HG03520 (cell line): ENCODE results near the gene NARF.
A peak's percentile ranks its signal among the peaks of the same experiment; 100 is the strongest.

ENCODE experiments used
- ATAC-seq: cut with Tn5 transposase; IDR thresholded peaks from one replicate; pipeline ENCODE4 v1.9.1; 2021; ENCODE audit warnings: mild to moderate bottlenecking, moderate library complexity; ENCODE audit not compliant: unreplicated experiment

NARF gene

DNA sequence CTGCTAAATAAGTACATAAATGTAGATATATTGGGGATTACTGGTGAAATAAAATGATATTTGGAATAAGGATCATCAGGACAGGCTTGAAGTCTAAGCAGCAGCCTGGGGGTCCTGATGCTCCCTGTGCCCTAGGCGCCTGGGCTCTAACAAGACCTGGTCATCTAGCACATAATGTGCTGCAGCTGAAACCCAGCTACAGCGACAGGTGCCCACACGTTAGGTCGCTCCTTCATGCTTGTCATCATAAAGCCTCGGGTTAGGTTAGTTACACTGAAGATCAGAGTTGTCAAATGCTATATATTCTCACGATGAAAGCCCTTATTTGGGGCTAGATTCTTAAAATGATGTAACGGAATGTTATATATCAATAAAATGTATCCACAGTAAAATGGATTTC is 11.5 kb downstream of the NARF start:
- no peak for ATAC-seq

DNA sequence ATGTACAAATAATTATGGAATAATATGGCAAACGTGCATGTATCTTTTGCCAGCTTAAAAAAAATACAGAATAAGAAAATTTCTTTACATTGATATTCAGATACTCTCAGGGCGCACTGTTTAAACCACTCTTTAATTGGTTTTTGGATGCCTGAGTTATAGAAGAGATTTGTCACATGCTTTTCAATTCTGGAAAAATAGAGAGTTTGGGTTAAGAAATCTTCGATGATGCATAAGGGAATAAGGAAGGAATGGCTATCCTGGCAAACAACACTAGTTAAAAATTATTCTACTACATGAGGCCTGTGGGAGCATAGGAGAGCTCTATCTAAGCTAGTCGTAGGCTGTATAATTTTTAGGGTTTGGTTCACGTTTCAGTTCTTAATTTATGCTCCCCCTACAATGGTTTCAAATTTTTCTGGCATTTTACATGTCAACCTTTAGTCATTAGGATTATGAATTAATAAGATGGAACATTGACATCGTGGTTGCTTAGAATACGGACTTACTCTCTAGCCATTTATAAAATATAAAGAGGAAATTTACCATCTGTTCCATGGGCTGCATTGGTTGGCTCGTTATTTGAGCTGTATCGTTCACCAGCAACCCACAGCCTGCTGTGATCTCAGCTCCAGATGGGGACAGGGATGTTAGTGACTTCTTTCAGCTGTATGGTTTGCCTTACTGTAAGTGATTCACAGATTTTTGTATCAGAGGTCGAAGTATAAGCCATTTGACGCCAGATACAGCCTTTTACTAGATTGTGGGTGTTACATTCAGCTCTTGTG is 15.9 kb downstream of the NARF start:
- no peak for ATAC-seq

DNA sequence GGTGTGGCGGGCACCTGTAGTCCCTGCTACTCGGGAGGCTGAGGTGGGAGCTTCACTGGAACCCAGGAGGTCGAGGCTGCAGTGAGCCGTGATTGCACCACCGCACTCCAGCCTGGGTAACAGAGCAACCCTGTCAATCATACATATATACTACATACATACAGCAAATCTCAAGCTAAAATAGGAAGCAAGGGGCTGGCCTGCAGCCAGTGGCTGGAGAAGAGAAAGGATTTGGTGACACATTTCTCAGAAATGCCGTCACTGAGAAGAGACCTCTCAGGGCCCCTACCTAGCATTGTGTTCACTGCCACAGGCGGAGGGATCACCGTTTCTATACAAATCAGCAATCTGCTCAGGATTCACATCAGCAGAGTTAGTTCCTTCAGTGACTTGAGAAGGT is 16.9 kb downstream of the NARF start:
- no peak for ATAC-seq

DNA sequence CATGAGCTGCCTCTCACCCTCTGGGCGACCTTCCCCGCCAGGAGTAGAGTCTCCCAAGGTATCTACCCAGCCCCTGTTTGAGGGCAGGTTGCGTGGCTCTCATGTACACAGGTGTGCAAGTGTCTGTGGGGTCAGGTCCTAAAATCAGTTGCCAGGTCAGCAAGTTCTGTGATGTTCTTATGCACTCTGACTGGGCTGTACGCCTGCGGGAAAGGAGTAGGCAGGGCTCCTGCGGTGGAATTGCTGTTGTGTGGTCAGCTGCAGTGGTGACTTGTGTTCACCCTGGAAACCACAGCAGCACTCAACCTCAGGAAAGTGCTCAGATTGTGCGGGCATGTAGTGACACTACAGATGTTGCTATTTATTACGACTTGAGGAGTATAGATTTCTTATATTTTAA is 19.4 kb downstream of the NARF start:
- ATAC-seq: no peak

DNA sequence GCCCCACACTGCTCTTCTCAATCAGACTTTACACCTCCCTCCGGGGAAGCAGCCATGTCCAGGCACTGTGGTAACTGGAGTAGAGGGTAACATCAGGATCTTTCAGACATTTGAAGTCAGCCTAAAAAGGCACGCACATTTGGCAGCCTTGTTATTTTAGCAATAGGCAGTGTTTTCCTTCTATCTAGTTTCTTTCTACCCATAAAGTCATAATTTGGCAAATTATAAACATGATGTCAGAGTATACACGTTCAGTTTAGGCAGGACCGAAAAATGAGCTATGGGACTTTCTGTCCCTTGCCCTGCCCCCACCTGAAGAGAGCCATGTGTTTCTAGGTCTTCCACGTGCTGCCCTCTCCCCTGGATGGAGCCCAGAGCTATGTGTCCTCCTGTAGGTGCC is 21.1 kb downstream of the NARF start:
- ATAC-seq: no peak

DNA sequence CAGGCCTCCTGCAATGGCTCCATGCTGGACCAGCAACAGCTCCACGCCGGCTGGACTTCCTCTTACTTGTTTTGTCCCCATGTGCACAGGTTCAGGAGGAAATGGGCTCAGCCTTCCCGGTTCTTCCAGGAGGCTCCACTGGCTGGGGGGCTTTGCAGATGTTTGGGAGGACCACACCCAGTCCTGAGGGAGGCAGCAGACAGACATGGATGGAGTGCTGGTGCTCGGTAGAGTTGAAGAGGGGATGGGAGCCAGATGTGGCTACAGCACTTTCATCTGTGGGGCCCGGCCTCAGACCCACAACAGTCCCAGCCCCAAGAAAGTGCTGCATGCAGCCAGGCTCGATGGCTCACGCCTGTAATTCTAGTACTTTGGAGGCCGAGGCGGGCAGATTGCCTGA is 21.8 kb downstream of the NARF start:
- no peak for ATAC-seq

DNA sequence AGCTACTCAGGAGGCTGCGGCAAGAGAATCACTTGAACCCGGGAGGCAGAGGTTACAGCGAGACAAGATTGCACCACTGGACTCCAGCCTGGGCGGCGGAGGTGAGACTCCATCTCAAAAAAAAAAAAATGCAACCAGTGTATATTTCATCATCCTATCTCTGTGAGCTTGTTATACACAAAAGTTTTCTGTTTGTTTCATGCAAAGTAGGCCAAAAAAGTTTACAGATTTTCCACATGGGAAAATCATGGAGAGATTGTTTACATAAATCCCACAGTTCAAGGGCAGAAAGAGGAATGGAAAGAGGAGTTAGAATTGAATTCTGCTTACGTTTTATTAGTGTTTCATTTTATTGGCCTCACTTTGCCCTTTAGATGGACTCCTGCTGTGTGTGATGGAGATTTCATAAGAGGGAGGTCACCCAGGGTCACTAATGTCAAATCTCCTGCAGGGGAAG is 24.7 kb downstream of the NARF start:
- ATAC-seq: no peak

DNA sequence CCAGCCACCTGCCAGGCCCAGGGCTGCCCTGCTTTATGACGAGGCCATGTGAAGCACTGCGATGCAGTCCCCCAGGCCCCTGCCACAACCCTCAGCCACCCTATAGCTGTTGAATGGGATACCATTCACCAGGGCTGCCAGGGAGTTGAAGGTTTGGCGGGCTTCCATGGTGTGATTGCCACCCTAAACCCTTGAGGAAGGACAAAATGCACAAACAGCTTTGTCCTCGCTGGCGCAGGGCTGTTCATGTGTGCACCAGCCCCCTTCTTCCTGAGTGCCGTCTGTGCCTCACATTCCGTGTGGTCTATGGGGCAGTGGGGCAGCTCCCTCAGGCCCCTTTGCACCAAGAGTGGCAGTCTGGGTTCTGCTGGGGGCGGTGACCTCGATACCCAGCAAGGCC is 25.3 kb downstream of the NARF start:
- no peak for ATAC-seq

DNA sequence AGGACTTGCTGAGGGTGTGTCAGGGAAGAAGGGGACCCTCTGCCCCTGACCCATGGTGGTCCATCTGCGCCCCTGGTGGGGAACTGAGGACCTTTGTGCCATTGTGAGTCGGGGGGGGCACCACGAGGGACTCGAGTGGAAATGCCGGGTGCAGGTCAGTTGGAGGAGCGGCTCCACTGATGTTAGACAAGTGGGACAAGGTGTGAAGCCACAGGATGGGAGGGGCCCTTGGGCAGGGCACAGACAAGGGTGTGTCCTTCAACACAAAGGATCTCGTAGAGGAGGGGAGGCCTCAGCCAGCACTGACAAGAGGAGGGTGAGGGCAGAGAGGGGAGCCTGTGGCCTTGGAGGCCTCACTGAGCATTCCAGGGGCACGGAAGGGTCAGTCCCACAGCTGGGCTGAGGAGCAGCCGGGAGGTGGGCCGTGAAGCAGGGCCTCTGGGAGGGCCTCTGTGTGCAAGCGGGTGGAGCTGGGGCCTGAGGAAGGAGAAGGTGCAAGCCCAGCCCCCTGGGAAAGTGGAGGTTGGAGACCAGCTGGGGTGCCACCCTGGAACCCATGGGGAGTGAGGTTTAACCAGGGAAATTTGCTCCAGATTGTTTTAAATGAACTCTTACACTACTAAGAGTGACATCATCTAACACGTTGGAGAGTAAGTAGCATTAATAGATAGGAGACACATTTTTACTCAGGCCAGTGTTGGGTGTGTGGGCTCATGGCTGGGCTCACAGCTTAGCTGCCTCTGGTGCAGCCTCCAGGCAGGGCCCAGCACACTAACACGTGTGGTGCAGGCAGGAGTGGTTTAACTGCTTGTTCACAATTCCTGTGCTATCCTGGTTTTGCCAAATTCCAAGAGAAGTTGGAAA is 27.9 kb downstream of the NARF start:
- ATAC-seq: no peak

DNA sequence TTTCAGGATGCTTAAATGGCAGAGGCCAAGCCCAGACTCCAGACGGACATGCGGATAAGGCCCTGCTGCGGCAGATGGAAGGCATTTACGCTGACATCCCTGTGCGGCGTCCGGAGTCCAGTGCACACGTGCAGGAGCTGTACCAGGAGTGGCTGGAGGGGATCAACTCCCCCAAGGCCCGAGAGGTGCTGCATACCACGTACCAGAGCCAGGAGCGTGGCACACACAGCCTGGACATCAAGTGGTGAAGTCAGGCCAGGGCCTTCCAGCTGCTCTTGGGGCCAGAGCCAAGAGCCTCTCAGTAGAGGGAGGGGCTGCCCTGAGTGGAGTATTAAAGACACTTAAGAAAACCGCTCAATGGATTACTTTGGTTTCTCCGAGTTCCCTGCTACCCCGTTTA is 29.4 kb downstream of the NARF start:
- no peak for ATAC-seq

DNA sequence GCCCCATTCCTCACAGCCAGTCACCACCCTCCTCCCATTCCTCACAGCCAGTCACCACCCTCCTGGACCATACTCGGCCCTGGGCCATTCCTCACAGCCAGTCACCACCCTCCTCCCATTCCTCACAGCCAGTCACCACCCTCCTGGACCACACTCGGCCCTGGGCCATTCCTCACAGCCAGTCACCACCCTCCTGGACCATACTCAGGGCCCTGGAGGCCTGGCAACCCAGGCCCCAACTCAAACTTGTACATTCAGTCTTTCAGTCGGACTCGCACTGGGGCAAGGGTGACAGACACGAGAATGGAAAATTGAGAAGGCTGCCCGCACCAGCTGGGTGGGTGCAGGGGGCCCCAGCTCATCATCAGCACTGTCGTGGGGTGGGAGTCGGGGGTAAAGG is 30.6 kb downstream of the NARF start:
- ATAC-seq: no peak

DNA sequence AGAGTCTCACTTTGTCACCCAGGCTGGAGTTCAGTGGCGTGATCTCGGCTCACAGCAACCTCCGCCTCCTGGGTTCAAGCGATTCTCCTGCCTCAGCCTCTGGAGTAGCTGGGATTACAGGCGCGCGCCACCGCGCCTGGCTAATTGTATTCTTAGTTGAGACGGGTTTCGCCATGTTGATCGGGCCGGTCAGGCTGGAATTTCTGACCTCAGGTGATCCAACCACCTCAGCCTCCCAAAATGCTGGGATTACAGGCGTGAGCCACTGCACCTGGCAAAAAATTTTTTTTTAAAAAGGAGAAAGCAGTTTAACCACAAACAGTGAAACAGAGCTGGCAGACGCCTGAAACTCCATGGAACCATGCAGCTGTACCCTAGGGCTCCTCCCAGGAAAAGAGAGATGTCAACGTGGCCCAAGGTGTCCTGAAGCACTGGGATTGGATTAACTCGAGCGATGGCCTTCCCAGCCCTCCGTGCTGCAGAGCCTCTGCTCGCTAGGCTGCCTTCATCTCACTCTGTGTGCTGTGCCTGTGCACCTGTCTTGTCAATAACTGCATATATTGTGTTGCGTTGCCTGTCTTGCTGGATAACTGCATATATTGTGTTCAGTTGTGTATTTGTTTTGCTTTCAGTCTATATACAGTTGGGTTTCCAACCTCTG is 31.4 kb downstream of the NARF start:
- ATAC-seq: no peak

DNA sequence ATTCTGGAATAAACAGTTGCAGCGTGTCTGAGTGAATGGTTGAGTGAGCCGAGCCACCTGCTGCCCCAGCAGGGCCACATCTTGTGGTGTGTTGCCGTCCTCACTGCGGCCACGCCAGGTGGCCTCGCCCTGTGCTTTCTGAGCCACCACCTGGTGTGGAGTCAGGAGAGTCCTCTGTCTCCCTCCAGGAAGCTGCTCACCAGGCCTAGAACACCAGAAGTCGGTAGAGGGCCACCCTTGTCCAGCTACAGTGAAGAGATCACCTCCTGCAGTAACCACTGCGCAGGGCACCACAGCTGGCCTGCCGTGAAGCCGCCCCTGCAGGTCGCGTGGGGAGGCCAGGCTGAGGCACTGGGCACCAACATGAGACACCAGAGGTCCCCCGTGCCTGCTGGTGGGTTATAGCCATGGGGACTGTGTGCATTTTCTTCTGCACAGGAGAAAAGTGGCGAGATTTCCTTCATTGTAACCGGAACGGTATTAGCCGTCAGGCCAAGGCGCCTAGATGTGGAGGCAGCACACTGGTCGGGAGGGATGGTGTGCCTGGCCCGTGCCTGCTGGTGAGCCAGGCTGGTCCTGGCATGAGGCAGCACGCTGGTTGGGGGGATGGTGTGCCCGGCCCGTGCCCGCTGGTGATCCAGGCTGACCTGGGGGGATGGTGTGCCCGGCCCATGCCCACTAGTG is 32.1 kb downstream of the NARF start:
- ATAC-seq: no peak

DNA sequence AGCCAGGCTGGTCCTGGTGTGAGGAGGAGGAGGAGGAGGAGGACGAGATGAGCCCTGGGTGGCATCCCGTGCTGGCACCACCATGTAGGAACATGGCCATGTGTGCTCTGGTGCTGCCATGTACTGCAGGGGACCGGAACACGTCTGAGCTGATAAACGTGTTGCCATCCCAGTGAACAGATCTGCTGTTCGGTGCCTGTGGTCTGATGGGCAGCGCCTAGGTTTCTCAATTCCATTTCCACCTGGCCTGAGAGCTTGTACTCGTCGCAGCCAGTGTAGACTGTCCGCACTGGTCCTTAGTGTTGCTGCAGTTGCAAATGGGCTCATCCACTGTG is 32.6 kb downstream of the NARF start:
- no peak for ATAC-seq

DNA sequence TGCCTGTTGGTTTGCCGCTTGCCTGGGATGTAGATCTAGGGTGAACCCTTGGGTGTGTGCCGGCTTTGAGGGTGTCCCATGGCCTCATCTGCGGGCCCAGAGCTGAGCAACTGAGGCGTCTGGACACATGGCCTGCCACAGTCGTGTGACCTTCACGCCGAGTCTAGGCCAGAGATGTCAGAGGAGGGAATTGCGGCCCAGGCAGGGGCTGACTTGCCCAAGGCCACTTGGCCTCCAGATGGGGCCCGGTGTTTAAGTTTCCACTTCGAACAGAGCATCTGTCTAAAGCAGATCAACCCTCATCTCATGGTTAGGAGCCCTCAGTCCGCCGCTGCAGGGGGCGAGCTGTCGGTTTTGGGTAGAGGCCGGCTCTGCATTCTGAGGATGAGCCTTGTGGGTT is 33.0 kb downstream of the NARF start:
- ATAC-seq: no peak

DNA sequence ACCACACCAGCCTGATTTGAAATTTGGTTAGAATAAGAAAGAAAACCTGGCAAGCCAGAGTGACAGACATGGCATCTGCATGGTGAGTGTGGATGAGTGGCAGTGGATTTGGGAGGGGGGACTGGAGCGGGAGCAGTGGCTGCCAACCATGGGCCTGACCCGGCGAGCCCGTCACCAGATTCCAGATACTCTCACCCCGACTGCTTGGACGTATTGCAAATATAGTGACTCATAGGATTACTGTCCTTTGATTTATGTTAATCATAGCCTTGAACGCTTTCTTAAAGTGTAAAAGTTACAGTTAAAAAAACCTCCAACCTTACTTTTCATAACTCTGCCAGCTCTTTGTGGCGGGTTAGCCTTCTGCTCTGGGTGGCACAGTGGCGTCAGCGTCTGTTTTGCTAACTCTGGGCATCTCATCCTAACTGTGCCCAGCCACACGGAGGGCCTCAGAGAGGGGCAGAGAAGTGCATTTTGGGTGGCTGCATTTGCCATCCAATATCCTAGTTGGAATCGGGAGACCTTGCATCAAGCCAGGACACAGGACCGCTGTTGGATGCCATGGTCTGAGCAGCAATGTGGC is 34.2 kb downstream of the NARF start:
- no peak for ATAC-seq

DNA sequence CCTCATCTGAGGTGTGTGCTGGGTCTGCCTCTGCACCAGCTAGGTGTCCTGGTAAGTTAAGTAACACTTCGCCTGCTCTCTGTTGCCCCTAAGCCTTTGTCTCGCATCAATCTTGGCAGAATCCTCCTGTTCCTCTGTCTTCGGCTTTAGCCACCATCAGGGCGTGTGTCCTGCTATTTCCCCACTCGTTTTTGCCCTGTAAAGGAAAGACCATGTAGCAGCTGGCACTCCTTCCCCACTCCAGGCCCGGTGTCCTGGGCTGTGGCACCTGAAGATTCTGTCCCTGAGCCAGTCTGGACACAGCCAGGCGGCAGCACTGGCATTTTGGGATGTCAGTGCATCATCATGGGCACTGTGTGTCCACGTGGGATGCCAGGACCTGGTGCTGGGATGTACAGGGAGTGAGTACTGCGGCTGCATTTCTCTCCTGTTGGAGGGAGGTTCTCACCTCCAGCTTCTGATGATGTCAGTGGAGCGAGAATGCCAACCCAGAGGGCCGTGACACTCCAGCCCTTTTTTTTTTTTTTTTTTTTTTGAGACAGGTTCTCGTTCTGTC is 34.8 kb downstream of the NARF start:
- ATAC-seq: no peak

DNA sequence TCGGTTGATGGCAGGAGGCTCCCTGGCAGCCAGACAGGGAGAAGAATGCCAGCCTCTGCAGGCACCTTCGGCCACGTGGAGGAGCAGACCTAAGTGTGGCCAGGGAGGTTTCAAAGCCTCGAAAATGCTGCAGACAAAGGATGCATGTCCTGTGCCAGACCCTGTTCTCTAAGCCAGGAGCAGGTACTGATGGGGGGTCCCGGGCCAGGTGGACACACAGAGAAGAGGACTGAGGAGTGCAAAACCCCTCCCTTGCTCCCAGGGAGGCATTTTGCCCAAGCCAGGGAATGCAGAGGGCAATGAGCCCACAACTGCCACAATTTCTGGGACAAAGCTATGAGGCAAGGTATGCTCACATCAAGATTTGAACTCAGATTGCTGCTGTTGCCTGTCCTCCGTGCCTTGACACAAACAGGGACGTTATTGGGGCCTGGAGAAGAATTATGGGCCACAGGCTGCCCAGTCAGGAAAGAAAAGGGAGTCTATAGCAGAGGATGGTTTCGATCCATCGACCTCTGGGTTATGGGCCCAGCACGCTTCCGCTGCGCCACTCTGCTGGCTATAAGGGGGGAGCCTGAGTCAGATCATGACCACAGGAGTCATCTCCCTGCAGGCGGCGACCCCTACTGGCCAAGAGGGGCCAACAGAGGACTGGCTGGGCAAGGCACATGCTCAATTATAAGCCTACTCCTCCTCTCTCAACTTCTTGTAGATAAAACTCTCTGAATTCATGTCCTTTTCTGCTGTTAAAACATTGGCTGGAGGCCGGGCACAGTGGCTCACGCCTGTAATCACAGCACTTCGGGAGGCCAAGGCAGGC is 35.9 kb downstream of the NARF start:
- peak; percentile 46 for ATAC-seq

DNA sequence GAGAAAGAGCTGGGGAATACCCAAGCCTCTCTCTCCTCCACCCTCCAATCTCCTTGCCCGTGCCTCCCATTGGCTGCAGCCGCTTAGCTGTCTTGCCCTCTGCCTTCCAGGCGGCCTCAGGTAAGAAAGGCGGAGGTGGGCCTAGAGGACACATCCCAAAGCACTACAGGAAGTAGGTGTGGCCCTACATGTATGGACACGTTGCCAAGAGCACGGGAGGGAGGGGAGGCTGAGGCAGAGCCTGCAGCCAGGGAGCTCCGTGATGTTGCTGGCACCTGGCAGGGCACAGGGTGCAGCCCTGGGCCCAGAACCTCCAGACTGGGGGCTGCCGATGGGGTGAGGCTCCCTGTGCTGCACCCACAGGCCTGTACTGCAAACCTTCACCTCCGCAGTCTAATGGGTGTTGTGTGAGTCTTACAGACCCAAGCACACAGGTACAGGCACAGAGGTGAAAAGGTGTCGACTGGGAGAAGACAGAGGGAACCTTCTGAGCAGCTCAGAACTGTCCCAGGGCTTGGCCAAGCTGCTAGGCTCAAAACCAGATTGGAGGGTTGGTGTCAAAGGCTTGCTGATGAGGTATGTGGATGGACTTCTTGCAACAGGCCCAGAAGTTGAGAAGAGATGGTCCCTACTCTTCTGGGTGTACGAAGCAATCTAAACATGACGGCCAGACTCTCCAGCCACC is 37.4 kb downstream of the NARF start:
- no peak for ATAC-seq
